Spleen (tissue), 11 donors: ENCODE results near the gene RFPL4AL1. TPM values are rescaled to one million over a fixed set of nuclear protein-coding genes. Genes with fewer than 3 reads are reported as not detected.
"Not testable (repeated sequence)": the region's sequence is repeated elsewhere in the genome, so short reads cannot be mapped to it uniquely, and the experiment has no call there.

Source experiments
- DNase-seq: peaks from one replicate; pipeline ENCODE4 v3.0.0-alpha.2; 2020
- H3K27ac ChIP-seq, 8 donors: fragments of 200-600 bp; sonication (generic) in 7 of 8; 1 replicate in 4 of 8; 2 replicates in 4 of 8; pipeline versions ENCODE4 v1.5.0 to v1.8.0; 2016 to 2021; ENCODE audit warnings: inconsistent platforms in 4 of 8, mild to moderate bottlenecking in 4 of 8, moderate library complexity in 1 of 8
- H3K27me3 ChIP-seq, 7 donors: fragments of 200-600 bp; sonication (generic) in 6 of 7; replicated peaks in 1 of 7; 1 replicate in 4 of 7; 2 replicates in 3 of 7; pipeline versions ENCODE4 v1.5.0 to v1.8.0; 2016 to 2021; ENCODE audit warnings: inconsistent platforms in 3 of 7, mild to moderate bottlenecking in 1 of 7
- H3K36me3 ChIP-seq, 6 donors: fragments of 200-600 bp; sonication (generic) in 5 of 6; 1 replicate in 4 of 6; 2 replicates in 2 of 6; pipeline versions ENCODE4 v1.5.0 to v1.8.0; 2016 to 2021; ENCODE audit warnings: inconsistent platforms in 2 of 6
- H3K4me1 ChIP-seq, 6 donors: fragments of 200-600 bp; sonication (generic) in 5 of 6; 1 replicate in 3 of 6; 2 replicates in 3 of 6; pipeline versions ENCODE4 v1.5.0 to v1.8.0; 2016 to 2021; ENCODE audit warnings: inconsistent platforms in 3 of 6
- H3K4me3 ChIP-seq, 8 donors: fragments of 200-600 bp; sonication (generic) in 7 of 8; 1 replicate in 4 of 8; 2 replicates in 4 of 8; pipeline versions ENCODE4 v1.5.0 to v1.8.0; 2016 to 2021; ENCODE audit warnings: inconsistent platforms in 4 of 8, mild to moderate bottlenecking in 4 of 8, moderate library complexity in 2 of 8
- H3K9me3 ChIP-seq, 8 donors: fragments of 200-600 bp; sonication (generic) in 7 of 8; 1 replicate in 4 of 8; 2 replicates in 4 of 8; pipeline versions ENCODE4 v1.5.0 to v1.8.0; 2016 to 2021; ENCODE audit warnings: inconsistent platforms in 4 of 8
- POLR2A ChIP-seq, 3 donors: fragments of 450-650 bp; IDR thresholded peaks; one replicate each; pipeline ENCODE4 v1.5.1; 2017; ENCODE audit warnings: antibody characterized with exemption in 3 of 3, mild to moderate bottlenecking in 1 of 3
- POLR2AphosphoS5 ChIP-seq, 3 donors: sonication (generic); formaldehyde crosslinking; IDR thresholded peaks; one replicate each; pipeline ENCODE4 v1.5.1; 2017; ENCODE audit warnings: antibody characterized with exemption in 3 of 3
- WGBS, 5 donors: extraction: QIAGEN DNeasy Blood & Tissue Kit in 3 of 5; methylation state at CpG; one replicate each; pipeline versions ENCODE4 v1.1.5 to v1.1.7; 2013 to 2018; 5-methylcytosine and 5-hydroxymethylcytosine counted together
- intact Hi-C: fragments of 100-400 bp; cut with DNase I; formaldehyde crosslinking; loops from one replicate; pipeline ENCODE4 v1.15.0; 2023; ENCODE audit warnings: low total_unique reads
- polyA plus RNA-seq, 3 donors: library from polyadenylated mRNA; stranded (reverse); fragments of 200-250 nt; gene quantifications; one replicate each; pipeline ENCODE4 v1.2.1, GENCODE V29; 2013
- total RNA-seq, 7 donors: library from RNA; depleted of rRNA in 3 of 7; stranded (reverse); fragments of >200 nt in 3 of 7; fragmentation: NEBNext Ultra II Directional in 4 of 7; extraction: Animal tissue kit (Norgen Biotek cat#: 25700) in 4 of 7; gene quantifications; one replicate each; pipeline versions ENCODE4 v1.1.0 to v1.2.1, GENCODE V29; 2016 to 2021
- TF ChIP-seq, protein P1 (sequence below), 11 experiments: fragments of 200-600 bp in 7 of 11; fragments of 450-650 bp in 4 of 11; sonication (generic) in 4 of 11; IDR thresholded peaks in 8 of 11; conservative IDR thresholded peaks in 3 of 11; 1 replicate in 7 of 11; 2 replicates in 4 of 11; pipeline versions ENCODE4 v1.4.0 to v1.8.0; 2016 to 2021; ENCODE audit warnings: antibody characterized with exemption in 11 of 11, inconsistent platforms in 4 of 11, mild to moderate bottlenecking in 1 of 11
- donor health status: healthy with polysubstance abuse.
- donor health status: DM: no; HTN: no; CAD: no; lungs with moderate emphysema.
- donor health status: DM: no; HTN: no; CAD: no.
- donor health status: Bipolar disorder and iron deficiency.
- donor health status: healthy.
- donor health status: DM: no; HTN: no; CAD: no.
- donor health status: DM: yes; HTN: yes; CAD: no.

RFPL4AL1 gene
- total and polyA plus RNA-seq, 10 donors = not detected

DNA sequence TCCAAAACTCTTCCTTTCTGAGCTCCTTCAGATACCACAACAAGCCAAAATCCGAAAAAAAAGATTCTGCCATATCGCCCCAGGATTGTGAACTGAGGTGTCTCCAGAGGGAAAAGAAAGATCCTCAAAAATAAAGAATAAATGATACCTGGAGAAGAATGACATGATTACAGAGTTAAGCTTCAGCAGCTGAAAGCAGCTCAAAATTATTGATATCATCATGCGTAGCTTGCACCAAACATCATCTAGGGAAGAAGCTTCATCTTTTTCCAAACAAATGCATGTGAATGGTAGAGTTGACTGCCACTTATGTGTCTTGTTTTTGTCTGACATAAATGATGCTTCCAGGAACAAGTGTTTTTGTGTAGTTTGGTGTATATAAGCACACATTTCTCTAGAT, 30.6 kb upstream of the RFPL4AL1 start, which contains the start of gene NLRP9:
Gene NLRP9, minus strand, starts transcription at position 101 of the 400 bp plus-strand sequence. Its CDS starts 28 bp downstream, at position 73.
- DNase-seq = no peak
- Histone ChIP-seq H3K9me3 (no peaks in the 10 kb centered on the region), H3K27me3 (peaks cover 0 to 57% (median 0%) of the 10 kb centered on the region in 7 donors), H3K4me1 (no peaks in the 10 kb centered on the region), H3K4me3 (no peak within 1 kb of the TSS), H3K27ac (no peak within 1 kb of the TSS), H3K36me3 (no peaks in the 10 kb centered on the region)
- TF ChIP-seq POLR2AphosphoS5 (IDR thresholded peaks at IDR 0.05) (no peak), POLR2A (IDR thresholded peaks at IDR 0.05) (no peak)
- TF ChIP-seq, protein P1, sequence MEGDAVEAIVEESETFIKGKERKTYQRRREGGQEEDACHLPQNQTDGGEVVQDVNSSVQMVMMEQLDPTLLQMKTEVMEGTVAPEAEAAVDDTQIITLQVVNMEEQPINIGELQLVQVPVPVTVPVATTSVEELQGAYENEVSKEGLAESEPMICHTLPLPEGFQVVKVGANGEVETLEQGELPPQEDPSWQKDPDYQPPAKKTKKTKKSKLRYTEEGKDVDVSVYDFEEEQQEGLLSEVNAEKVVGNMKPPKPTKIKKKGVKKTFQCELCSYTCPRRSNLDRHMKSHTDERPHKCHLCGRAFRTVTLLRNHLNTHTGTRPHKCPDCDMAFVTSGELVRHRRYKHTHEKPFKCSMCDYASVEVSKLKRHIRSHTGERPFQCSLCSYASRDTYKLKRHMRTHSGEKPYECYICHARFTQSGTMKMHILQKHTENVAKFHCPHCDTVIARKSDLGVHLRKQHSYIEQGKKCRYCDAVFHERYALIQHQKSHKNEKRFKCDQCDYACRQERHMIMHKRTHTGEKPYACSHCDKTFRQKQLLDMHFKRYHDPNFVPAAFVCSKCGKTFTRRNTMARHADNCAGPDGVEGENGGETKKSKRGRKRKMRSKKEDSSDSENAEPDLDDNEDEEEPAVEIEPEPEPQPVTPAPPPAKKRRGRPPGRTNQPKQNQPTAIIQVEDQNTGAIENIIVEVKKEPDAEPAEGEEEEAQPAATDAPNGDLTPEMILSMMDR (IDR thresholded peaks at IDR 0.05 in 8 of 11, conservative IDR thresholded peaks at IDR 0.05 in 3 of 11) = no peak
- WGBS, 5 donors = 84 to 98% (median 92%) methylated on average over 3 of the region's 3 CpGs
- intact Hi-C loops = no loop called here

DNA sequence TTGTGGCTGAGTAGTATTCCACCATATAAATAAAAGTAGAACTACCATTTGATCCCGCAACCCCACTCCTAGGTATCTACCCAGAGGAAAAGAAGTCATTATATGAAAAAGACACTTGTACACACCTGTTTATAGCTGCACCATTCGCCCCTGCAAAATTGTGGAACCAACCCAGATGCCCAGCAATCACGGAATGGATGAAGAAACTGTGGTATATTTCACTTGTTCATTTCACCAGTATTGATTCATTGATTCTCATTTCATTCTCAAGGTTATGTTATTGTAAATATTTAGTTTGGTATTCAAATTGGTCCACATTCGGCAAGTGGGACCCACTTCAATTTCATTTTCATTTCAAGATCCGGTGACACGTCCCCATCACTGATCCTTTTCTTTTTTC, 18.2 kb upstream of the RFPL4AL1 start:
- Histone ChIP-seq H3K4me1 (no peaks in the 10 kb centered on the region), H3K36me3 (no peaks in the 10 kb centered on the region), H3K4me3 (no peak overlapping the region), H3K27me3 (peaks cover 0 to 12% (median 0%) of the 10 kb centered on the region in 7 donors), H3K9me3 (no peaks in the 10 kb centered on the region), H3K27ac (no peak overlapping the region)
- intact Hi-C loops = no loop called here
- 83 to 95% (median 87%) methylated on average over 6 of the region's 6 CpGs for WGBS, 5 donors
- DNase-seq = no peak
- TF ChIP-seq, protein P1 (IDR thresholded peaks at IDR 0.05 in 8 of 11, conservative IDR thresholded peaks at IDR 0.05 in 3 of 11) = no peak
- TF ChIP-seq POLR2AphosphoS5 (IDR thresholded peaks at IDR 0.05) (no peak), POLR2A (IDR thresholded peaks at IDR 0.05) (no peak)

DNA sequence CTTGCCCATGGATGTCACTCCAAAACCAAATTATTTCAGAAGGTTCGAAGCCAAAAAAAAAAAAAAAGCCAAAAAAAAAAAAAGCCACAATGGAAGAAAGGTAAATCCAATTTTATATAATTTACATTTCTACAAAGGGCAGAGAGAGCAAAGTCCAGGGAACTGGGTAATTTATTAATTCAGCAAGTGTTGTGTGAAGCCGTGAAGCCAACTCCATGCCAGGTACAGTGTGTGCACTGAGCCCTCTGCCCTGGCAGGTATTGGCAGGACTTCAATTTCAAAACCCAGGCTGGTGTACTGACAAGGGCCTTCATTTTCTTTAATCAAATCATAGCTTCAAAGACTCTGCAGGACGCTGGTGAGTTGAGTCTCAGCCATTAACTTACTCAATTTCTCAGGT, 15.5 kb upstream of the RFPL4AL1 start:
- DNase-seq = no peak
- Histone ChIP-seq H3K4me3 (no peak overlapping the region), H3K27me3 (peaks cover 0 to 16% (median 0%) of the 10 kb centered on the region in 7 donors), H3K36me3 (no peaks in the 10 kb centered on the region), H3K4me1 (no peaks in the 10 kb centered on the region), H3K27ac (no peak overlapping the region), H3K9me3 (peaks cover 0 to 5% (median 0%) of the 10 kb centered on the region in 8 donors)
- no peak for TF ChIP-seq POLR2AphosphoS5 (IDR thresholded peaks at IDR 0.05)
- TF ChIP-seq, protein P1 (IDR thresholded peaks at IDR 0.05 in 8 of 11, conservative IDR thresholded peaks at IDR 0.05 in 3 of 11) = no peak
- no peak for TF ChIP-seq POLR2A (IDR thresholded peaks at IDR 0.05)
- WGBS, 5 donors = 65 to 82% (median 71%) methylated on average over 3 of the region's 3 CpGs
- intact Hi-C loops = no loop called here

DNA sequence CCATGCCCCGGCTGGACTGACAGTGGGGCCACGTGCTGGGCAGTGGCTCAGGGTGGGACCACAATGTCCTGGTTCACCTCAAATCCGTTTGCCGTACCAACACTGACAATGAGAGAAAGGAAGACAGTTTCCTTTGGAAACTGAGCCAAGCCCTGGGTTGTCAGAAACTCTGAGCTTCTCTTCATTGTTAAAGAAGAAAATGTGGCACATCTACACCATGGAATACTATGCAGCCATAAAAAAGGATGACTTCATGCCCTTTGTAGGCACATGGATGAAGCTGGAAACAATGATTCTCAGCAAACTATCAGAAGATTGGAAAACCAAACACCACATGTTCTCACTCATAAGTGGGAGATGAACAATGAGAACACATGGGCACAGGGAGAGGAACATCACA, 12.1 kb upstream of the RFPL4AL1 start:
- Histone ChIP-seq H3K9me3 (peaks cover 0 to 10% (median 0%) of the 10 kb centered on the region in 8 donors), H3K27me3 (peaks cover 0 to 20% (median 0%) of the 10 kb centered on the region in 7 donors)
- WGBS, 5 donors = 76 to 83% (median 79%) methylated on average over 4 of the region's 4 CpGs
- H3K27ac ChIP-seq, H3K4me1 ChIP-seq, H3K36me3 ChIP-seq, intact Hi-C loops, DNase-seq, H3K4me3 ChIP-seq: not testable (repeated sequence)

DNA sequence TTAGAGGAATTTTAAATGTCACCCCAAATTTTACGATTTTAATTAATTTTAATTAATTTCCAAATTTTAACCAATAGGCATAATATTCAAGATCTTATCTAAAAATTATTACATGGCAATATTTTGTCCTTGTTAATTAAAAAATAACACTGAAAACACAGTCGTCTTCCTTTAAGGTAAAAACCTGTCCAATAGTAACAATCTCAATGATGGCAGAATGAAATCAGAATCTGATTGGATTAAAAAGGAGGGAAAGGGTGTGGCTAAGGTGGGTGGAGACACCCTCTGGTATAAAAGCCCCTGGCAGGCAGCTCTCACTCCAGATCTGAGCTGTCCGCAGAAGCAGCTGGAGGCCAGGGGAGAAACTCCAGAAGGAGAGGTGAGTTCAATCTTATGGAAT, 10.1 kb upstream of the RFPL4AL1 start, which contains the start of gene RFPL4A:
Gene RFPL4A, plus strand, starts transcription at position 301 of the 400 bp plus-strand sequence. CDS start 2,704 bp downstream, outside the sequence.
- DNase-seq, intact Hi-C loops, H3K4me1 ChIP-seq, H3K4me3 ChIP-seq, H3K27ac ChIP-seq, H3K36me3 ChIP-seq: not testable (repeated sequence)
- Histone ChIP-seq H3K9me3 (peaks cover 0 to 10% (median 0%) of the 10 kb centered on the region in 8 donors), H3K27me3 (peaks cover 0 to 13% (median 0%) of the 10 kb centered on the region in 7 donors)
- WGBS, 5 donors = 83 to 96% (median 90%) methylated on average over 2 to 3 of the region's 3 CpGs
